Measurements from ENCODE around the gene OSBPL7.
A peak's percentile ranks its signal among the peaks of the same experiment; 100 is the strongest.

Gene OSBPL7

GRCh38 chr17:47867813-47868533 is 46.4 kb upstream of the OSBPL7 start:
- Histone ChIP-seq H3K27ac (replicated peaks; ENCODE audit: low read length) (no peak overlapping the region), H2BK120ac (ENCODE audit: low read depth, low read length) (no peak overlapping the region), H3K23ac (ENCODE audit: low read depth, low read length, poor library complexity) (no peak overlapping the region), H2AK5ac (ENCODE audit: low read depth, low read length) (no peak overlapping the region), H3K4me1 (ENCODE audit: control insufficient read depth in 2 of 2, insufficient read depth in 1 of 2, low read depth in 1 of 2, low read length in 2 of 2) (peaks cover 0 to 11% of the 10 kb centered on the region in 2 donors), H4K91ac (ENCODE audit: low read depth, low read length, poor library complexity) (no peak overlapping the region), H3K14ac (ENCODE audit: low read length) (no peak overlapping the region), H2BK15ac (ENCODE audit: low read length) (no peak overlapping the region), H3K27me3 (ENCODE audit: control insufficient read depth in 3 of 3, insufficient read depth in 3 of 3, low read depth in 1 of 3, low read length in 3 of 3) (peaks cover 0 to 86% (median 11%) of the 10 kb centered on the region in 3 experiments), H2AFZ (ENCODE audit: low read length) (no peak overlapping the region), H3K18ac (ENCODE audit: low read length) (no peak overlapping the region), H3K4me3 (ENCODE audit: low read length in 2 of 2) (no peak overlapping the region), H2BK12ac (ENCODE audit: low read length) (no peak overlapping the region), H3K4me2 (ENCODE audit: insufficient read depth, low read length, poor library complexity, severe bottlenecking) (no peak overlapping the region), H4K8ac (ENCODE audit: low read depth, low read length) (no peak overlapping the region), H3K79me1 (ENCODE audit: low read depth, low read length) (no peaks in the 10 kb centered on the region), H2BK5ac (ENCODE audit: low read length) (no peak overlapping the region), H3K4ac (ENCODE audit: low read length) (no peak overlapping the region), H3K9ac (ENCODE audit: low read depth, low read length, poor library complexity) (no peak overlapping the region), H3K36me3 (replicated peaks in 1 of 2; ENCODE audit: control insufficient read depth in 2 of 2, insufficient read depth in 2 of 2, low read length in 2 of 2) (no peaks in the 10 kb centered on the region), H3K9me3 (replicated peaks in 1 of 2; ENCODE audit: control insufficient read depth in 2 of 2, insufficient read depth in 1 of 2, low read depth in 1 of 2, low read length in 2 of 2) (no peaks in the 10 kb centered on the region)
- no peak for DNase-seq (ENCODE audit: low spot score)
- WGBS, 2 donors (ENCODE audit: extremely low coverage in 2 of 2, insufficient read length in 2 of 2, insufficient replicate concordance in 1 of 2) = no CpG with 5 or more reads among the region's 11 CpGs

- Histone ChIP-seq H4K8ac (ENCODE audit: low read depth, low read length) (no peak overlapping the region), H3K18ac (ENCODE audit: low read length) (peak overlapping the region; percentile 15), H3K9ac (ENCODE audit: low read depth, low read length, poor library complexity) (peak overlapping the region; percentile 54), H4K91ac (ENCODE audit: low read depth, low read length, poor library complexity) (peak overlapping the region; percentile 3), H3K4me3 (ENCODE audit: low read length in 2 of 2) (no peak overlapping the region), H3K4ac (ENCODE audit: low read length) (no peak overlapping the region), H2BK120ac (ENCODE audit: low read depth, low read length) (no peak overlapping the region), H2BK5ac (ENCODE audit: low read length) (no peak overlapping the region), H3K4me2 (ENCODE audit: insufficient read depth, low read length, poor library complexity, severe bottlenecking) (no peak overlapping the region), H3K36me3 (replicated peaks in 1 of 2; ENCODE audit: control insufficient read depth in 2 of 2, insufficient read depth in 2 of 2, low read length in 2 of 2) (no peaks in the 10 kb centered on the region), H3K14ac (ENCODE audit: low read length) (peak overlapping the region; percentile 14), H3K27ac (replicated peaks; ENCODE audit: low read length) (no peak overlapping the region), H2BK15ac (ENCODE audit: low read length) (peak overlapping the region; percentile 69), H2AFZ (ENCODE audit: low read length) (no peak overlapping the region), H3K4me1 (ENCODE audit: control insufficient read depth in 2 of 2, insufficient read depth in 1 of 2, low read depth in 1 of 2, low read length in 2 of 2) (peaks cover 0 to 5% of the 10 kb centered on the region in 2 donors), H3K79me1 (ENCODE audit: low read depth, low read length) (no peaks in the 10 kb centered on the region), H3K9me3 (replicated peaks in 1 of 2; ENCODE audit: control insufficient read depth in 2 of 2, insufficient read depth in 1 of 2, low read depth in 1 of 2, low read length in 2 of 2) (no peaks in the 10 kb centered on the region), H2BK12ac (ENCODE audit: low read length) (no peak overlapping the region), H3K27me3 (ENCODE audit: control insufficient read depth in 3 of 3, insufficient read depth in 3 of 3, low read depth in 1 of 3, low read length in 3 of 3) (peaks cover 0 to 82% (median 2%) of the 10 kb centered on the region in 3 experiments), H2AK5ac (ENCODE audit: low read depth, low read length) (no peak overlapping the region), H3K23ac (ENCODE audit: low read depth, low read length, poor library complexity) (peak overlapping the region; percentile 52)
- DNase-seq (ENCODE audit: low spot score) = no peak
- no CpG with 5 or more reads among the region's 20 CpGs for WGBS, 2 donors (ENCODE audit: extremely low coverage in 2 of 2, insufficient read length in 2 of 2, insufficient replicate concordance in 1 of 2)
Observed at GRCh38 chr17:47866941-47867340, 45.3 kb upstream of the OSBPL7 start.

DNA sequence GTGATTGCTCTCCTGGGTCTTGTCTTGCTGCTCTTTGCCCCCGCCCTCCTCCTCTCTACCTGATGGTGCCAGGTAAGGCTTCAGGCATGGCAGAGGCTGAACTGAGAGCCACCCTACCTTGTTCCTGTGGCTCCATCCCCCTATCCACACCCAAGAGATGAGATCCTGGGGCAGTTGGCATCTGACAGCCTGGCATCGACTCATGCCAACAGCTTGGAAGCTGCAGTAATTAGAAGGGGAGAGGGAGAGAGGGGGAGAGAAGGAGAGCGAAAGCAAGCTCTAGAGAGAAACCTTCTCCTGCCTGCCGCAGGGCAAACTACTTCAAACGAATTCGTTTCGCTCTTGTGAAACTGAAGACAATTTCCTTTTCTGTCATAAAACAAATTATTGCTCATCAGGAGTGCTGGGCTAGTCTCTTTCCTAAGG is 43.2 kb upstream of the OSBPL7 start:
- Histone ChIP-seq H3K27ac (replicated peaks; ENCODE audit: low read length) (no peak overlapping the region), H3K9ac (ENCODE audit: low read depth, low read length, poor library complexity) (no peak overlapping the region), H2BK5ac (ENCODE audit: low read length) (no peak overlapping the region), H3K4me3 (ENCODE audit: low read length in 2 of 2) (no peak overlapping the region), H2AK5ac (ENCODE audit: low read depth, low read length) (peak overlapping the region; percentile 91), H2BK12ac (ENCODE audit: low read length) (no peak overlapping the region), H2BK15ac (ENCODE audit: low read length) (no peak overlapping the region), H3K4ac (ENCODE audit: low read length) (no peak overlapping the region), H3K27me3 (ENCODE audit: control insufficient read depth in 3 of 3, insufficient read depth in 3 of 3, low read depth in 1 of 3, low read length in 3 of 3) (peaks cover 0 to 72% (median 0%) of the 10 kb centered on the region in 3 experiments), H2BK120ac (ENCODE audit: low read depth, low read length) (no peak overlapping the region), H2AFZ (ENCODE audit: low read length) (no peak overlapping the region), H4K8ac (ENCODE audit: low read depth, low read length) (no peak overlapping the region), H3K23ac (ENCODE audit: low read depth, low read length, poor library complexity) (peak overlapping the region; percentile 37), H3K36me3 (replicated peaks in 1 of 2; ENCODE audit: control insufficient read depth in 2 of 2, insufficient read depth in 2 of 2, low read length in 2 of 2) (no peaks in the 10 kb centered on the region), H3K4me2 (ENCODE audit: insufficient read depth, low read length, poor library complexity, severe bottlenecking) (no peak overlapping the region), H4K91ac (ENCODE audit: low read depth, low read length, poor library complexity) (no peak overlapping the region), H3K14ac (ENCODE audit: low read length) (no peak overlapping the region), H3K18ac (ENCODE audit: low read length) (no peak overlapping the region), H3K4me1 (ENCODE audit: control insufficient read depth in 2 of 2, insufficient read depth in 1 of 2, low read depth in 1 of 2, low read length in 2 of 2) (peaks cover 0 to 2% of the 10 kb centered on the region in 2 donors), H3K9me3 (replicated peaks in 1 of 2; ENCODE audit: control insufficient read depth in 2 of 2, insufficient read depth in 1 of 2, low read depth in 1 of 2, low read length in 2 of 2) (no peaks in the 10 kb centered on the region), H3K79me1 (ENCODE audit: low read depth, low read length) (no peaks in the 10 kb centered on the region)
- no peak for DNase-seq (ENCODE audit: low spot score)
- WGBS, 2 donors (ENCODE audit: extremely low coverage in 2 of 2, insufficient read length in 2 of 2, insufficient replicate concordance in 1 of 2) = no CpG with 5 or more reads among the region's 7 CpGs

DNA sequence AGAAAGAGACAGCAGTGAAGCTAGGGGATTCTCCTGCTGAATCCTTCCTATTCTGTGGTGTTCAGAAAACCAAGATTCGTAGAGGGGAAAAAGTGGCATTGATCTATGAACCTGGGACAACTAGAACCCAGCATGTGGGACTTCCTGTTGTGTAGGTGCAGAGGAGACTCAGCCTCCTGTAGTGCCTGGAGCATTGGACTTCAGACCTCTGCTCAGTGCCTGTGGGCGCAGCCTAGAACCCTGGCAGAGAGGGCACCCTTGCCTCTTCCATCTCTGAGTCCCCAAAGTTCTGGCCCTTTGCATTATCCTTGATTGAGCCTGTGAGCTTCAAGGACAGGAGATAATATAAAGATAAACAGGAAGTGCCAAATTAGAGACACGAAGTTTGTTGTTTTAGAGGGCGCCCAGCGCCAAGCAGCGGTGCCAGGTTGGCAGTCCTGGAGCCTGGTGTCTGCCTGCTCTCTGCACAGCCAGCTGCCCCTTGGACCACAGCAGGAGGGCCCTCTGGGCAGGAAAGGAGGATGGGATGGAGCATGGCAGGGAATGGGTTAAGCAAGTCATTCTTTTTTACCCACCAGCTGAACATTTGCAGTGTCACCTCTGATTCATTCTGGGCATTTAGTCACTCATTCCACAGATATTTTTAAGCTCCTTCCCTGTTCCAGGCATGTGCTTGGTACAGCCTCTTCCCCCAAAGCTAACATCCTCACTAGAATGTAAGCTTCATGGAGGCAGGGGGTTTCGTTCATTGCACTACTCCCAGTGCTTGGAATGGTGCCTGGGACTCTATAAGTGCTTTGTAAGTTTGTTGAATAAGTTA is 41.2 kb upstream of the OSBPL7 start:
- no peak for DNase-seq (ENCODE audit: low spot score)
- Histone ChIP-seq H3K27me3 (ENCODE audit: control insufficient read depth in 3 of 3, insufficient read depth in 3 of 3, low read depth in 1 of 3, low read length in 3 of 3) (peaks cover 0 to 72% (median 0%) of the 10 kb centered on the region in 3 experiments), H3K18ac (ENCODE audit: low read length) (no peak overlapping the region), H2AK5ac (ENCODE audit: low read depth, low read length) (no peak overlapping the region), H3K14ac (ENCODE audit: low read length) (no peak overlapping the region), H2BK15ac (ENCODE audit: low read length) (no peak overlapping the region), H3K79me1 (ENCODE audit: low read depth, low read length) (no peaks in the 10 kb centered on the region), H3K4ac (ENCODE audit: low read length) (no peak overlapping the region), H3K27ac (replicated peaks; ENCODE audit: low read length) (no peak overlapping the region), H3K4me1 (ENCODE audit: control insufficient read depth in 2 of 2, insufficient read depth in 1 of 2, low read depth in 1 of 2, low read length in 2 of 2) (no peaks in the 10 kb centered on the region), H4K91ac (ENCODE audit: low read depth, low read length, poor library complexity) (no peak overlapping the region), H2BK120ac (ENCODE audit: low read depth, low read length) (no peak overlapping the region), H2BK5ac (ENCODE audit: low read length) (no peak overlapping the region), H3K9ac (ENCODE audit: low read depth, low read length, poor library complexity) (no peak overlapping the region), H3K36me3 (replicated peaks in 1 of 2; ENCODE audit: control insufficient read depth in 2 of 2, insufficient read depth in 2 of 2, low read length in 2 of 2) (no peaks in the 10 kb centered on the region), H3K9me3 (replicated peaks in 1 of 2; ENCODE audit: control insufficient read depth in 2 of 2, insufficient read depth in 1 of 2, low read depth in 1 of 2, low read length in 2 of 2) (no peaks in the 10 kb centered on the region), H2AFZ (ENCODE audit: low read length) (no peak overlapping the region), H4K8ac (ENCODE audit: low read depth, low read length) (no peak overlapping the region), H2BK12ac (ENCODE audit: low read length) (no peak overlapping the region), H3K23ac (ENCODE audit: low read depth, low read length, poor library complexity) (no peak overlapping the region), H3K4me3 (ENCODE audit: low read length in 2 of 2) (no peak overlapping the region), H3K4me2 (ENCODE audit: insufficient read depth, low read length, poor library complexity, severe bottlenecking) (no peak overlapping the region)
- no CpG with 5 or more reads among the region's 7 CpGs for WGBS, 2 donors (ENCODE audit: extremely low coverage in 2 of 2, insufficient read length in 2 of 2, insufficient replicate concordance in 1 of 2)
